ENCODE data around the gene SARDH.

The SARDH gene

GRCh38 chr9:133780404-133780945 is 42.3 kb upstream of the SARDH start:
- DNase-seq (ENCODE audit: low spot score), result no peak

GRCh38 chr9:133779516-133780403 is 41.6 kb upstream of the SARDH start:
- in situ Hi-C loops (cut with MboI; ENCODE audit: low sequenced_read_pairs, unreplicated experiment), result loop anchor here (10.0 kb wide), 1 partner anchor 215 kb away; the partner anchor contains the start of gene VAV2

More at GRCh38 chr9:133780404-133780945, 42.3 kb upstream of the SARDH start:
- in situ Hi-C loops (cut with MboI; ENCODE audit: low sequenced_read_pairs, unreplicated experiment), result loop anchor here (10.0 kb wide), 1 partner anchor 214 kb away; the partner anchor contains the start of gene VAV2
- TF ChIP-seq, protein P1, sequence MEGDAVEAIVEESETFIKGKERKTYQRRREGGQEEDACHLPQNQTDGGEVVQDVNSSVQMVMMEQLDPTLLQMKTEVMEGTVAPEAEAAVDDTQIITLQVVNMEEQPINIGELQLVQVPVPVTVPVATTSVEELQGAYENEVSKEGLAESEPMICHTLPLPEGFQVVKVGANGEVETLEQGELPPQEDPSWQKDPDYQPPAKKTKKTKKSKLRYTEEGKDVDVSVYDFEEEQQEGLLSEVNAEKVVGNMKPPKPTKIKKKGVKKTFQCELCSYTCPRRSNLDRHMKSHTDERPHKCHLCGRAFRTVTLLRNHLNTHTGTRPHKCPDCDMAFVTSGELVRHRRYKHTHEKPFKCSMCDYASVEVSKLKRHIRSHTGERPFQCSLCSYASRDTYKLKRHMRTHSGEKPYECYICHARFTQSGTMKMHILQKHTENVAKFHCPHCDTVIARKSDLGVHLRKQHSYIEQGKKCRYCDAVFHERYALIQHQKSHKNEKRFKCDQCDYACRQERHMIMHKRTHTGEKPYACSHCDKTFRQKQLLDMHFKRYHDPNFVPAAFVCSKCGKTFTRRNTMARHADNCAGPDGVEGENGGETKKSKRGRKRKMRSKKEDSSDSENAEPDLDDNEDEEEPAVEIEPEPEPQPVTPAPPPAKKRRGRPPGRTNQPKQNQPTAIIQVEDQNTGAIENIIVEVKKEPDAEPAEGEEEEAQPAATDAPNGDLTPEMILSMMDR (IDR thresholded peaks at IDR 0.05; ENCODE audit: borderline replicate concordance, control extremely low read depth, extremely low read depth, insufficient read depth, missing control alignments), result no peak

GRCh38 chr9:133779081-133779480 is 40.9 kb upstream of the SARDH start:
- in situ Hi-C loops (cut with MboI; ENCODE audit: low sequenced_read_pairs, unreplicated experiment), result no loop called here
- DNase-seq (ENCODE audit: low spot score), result no peak

More at GRCh38 chr9:133779516-133780403, 41.6 kb upstream of the SARDH start:
- TF ChIP-seq, protein P1 (IDR thresholded peaks at IDR 0.05; ENCODE audit: borderline replicate concordance, control extremely low read depth, extremely low read depth, insufficient read depth, missing control alignments), result no peak
- DNase-seq (ENCODE audit: low spot score), result no peak

DNA sequence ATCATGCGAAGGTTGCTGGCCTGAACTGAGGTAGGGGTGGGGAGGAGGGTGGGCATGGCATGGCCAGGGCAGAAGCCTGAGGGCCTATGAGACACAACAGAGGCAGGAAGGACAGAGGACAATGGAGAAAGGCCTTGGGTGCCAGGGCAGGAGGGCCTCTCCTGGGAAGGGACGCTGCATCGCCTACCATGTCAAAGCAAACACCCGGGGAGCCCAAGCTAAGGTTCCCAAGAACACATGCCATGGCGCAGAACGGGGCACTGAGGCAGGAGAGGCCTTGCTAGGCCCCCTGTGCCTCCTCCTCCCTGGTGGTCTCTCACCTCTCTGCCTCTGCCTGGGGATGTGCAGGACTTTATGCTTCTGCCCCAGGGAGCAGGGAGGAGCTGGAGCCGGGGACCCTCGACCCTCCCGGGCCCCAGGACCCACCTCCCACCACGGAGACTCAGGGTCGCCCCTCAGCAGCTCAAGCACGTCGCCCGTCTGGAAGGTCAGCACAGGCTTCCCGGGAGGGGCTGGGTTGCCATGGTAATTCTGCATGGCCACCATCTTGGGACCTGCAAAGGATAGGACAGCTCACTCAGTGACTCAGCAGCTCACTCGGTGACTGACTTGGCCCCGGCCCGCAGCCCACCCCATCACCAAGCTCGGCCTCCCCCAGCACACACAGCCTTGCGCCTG is 40.3 kb upstream of the SARDH start:
- DNase-seq (ENCODE audit: low spot score), result no peak
- in situ Hi-C loops (cut with MboI; ENCODE audit: low sequenced_read_pairs, unreplicated experiment), result no loop called here

More at GRCh38 chr9:133779081-133779480, 40.9 kb upstream of the SARDH start:
- TF ChIP-seq, protein P1 (IDR thresholded peaks at IDR 0.05; ENCODE audit: borderline replicate concordance, control extremely low read depth, extremely low read depth, insufficient read depth, missing control alignments), result no peak

DNA sequence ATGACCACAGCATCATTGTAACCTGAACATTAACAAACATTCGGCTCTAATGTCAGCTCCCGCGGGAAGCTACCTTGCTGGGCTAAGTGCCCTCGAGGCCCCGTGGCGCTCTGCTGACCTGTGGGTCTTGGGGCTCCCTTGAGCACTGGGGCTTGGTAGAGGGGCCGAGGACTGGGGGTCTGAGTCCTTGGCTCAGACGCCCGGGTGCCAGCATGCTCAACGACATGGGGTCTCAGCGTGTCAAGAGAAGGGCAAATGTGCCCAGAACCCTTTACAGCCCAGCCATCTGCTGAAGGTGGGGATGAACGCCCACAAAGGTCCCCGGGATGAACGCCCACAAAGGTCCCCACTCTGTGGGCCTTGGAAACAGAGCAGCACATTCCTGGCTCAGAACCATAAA is 39.7 kb upstream of the SARDH start:
- no peak for DNase-seq (ENCODE audit: low spot score)
- TF ChIP-seq, protein P1 (IDR thresholded peaks at IDR 0.05; ENCODE audit: borderline replicate concordance, control extremely low read depth, extremely low read depth, insufficient read depth, missing control alignments), result no peak
- in situ Hi-C loops (cut with MboI; ENCODE audit: low sequenced_read_pairs, unreplicated experiment), result no loop called here

More for the DNA sequence above, 40.3 kb upstream of the SARDH start:
- TF ChIP-seq, protein P1 (IDR thresholded peaks at IDR 0.05; ENCODE audit: borderline replicate concordance, control extremely low read depth, extremely low read depth, insufficient read depth, missing control alignments), result no peak

- in situ Hi-C loops (cut with MboI; ENCODE audit: low sequenced_read_pairs, unreplicated experiment), result no loop called here
- no peak for DNase-seq (ENCODE audit: low spot score)
Measured at GRCh38 chr9:133777068-133777791, 39.1 kb upstream of the SARDH start.

More at GRCh38 chr9:133777068-133777791, 39.1 kb upstream of the SARDH start:
- TF ChIP-seq, protein P1 (IDR thresholded peaks at IDR 0.05; ENCODE audit: borderline replicate concordance, control extremely low read depth, extremely low read depth, insufficient read depth, missing control alignments), result no peak

All from GM13976 (cell line).